MG63 (cell line): ENCODE data around the gene ITGB3. TPM values are rescaled to one million over a fixed set of nuclear protein-coding genes. Genes with fewer than 3 reads are reported as not detected.
"Not testable (repeated sequence)": the region's sequence is repeated elsewhere in the genome, so short reads cannot be mapped to it uniquely, and the experiment has no call there.

Source experiments
- DNase-seq: peaks from one replicate; pipeline ENCODE4 v3.0.0-alpha.2; 2020
- H3K27me3 ChIP-seq: fragments of 250-450 bp; sonication (Bioruptor Pico); 2 replicates; pipeline ENCODE4 v1.5.1; 2020; ENCODE audit warnings: mild to moderate bottlenecking, moderate library complexity
- H3K36me3 ChIP-seq: fragments of 250-450 bp; sonication (Bioruptor Pico); 2 replicates; pipeline ENCODE4 v1.5.1; 2020; ENCODE audit warnings: mild to moderate bottlenecking, moderate library complexity
- H3K4me3 ChIP-seq: fragments of 250-450 bp; sonication (Bioruptor Pico); 2 replicates; pipeline ENCODE4 v1.5.1; 2020; ENCODE audit warnings: mild to moderate bottlenecking, moderate library complexity
- H3K9me3 ChIP-seq: fragments of 250-450 bp; sonication (Bioruptor Pico); 2 replicates; pipeline ENCODE4 v1.5.1; 2020; ENCODE audit warnings: mild to moderate bottlenecking, moderate library complexity
- total RNA-seq: library from RNA; depleted of rRNA; stranded (reverse); fragments of >200 nt; shearing (Covaris generic); gene quantifications from 2 replicates; pipeline ENCODE4 v1.2.3, GENCODE V29; 2014; ENCODE audit warnings: low replicate concordance; rRNA removed

Gene ITGB3
- 12.1 and 13.6 TPM in 2 replicates for total RNA-seq

DNA sequence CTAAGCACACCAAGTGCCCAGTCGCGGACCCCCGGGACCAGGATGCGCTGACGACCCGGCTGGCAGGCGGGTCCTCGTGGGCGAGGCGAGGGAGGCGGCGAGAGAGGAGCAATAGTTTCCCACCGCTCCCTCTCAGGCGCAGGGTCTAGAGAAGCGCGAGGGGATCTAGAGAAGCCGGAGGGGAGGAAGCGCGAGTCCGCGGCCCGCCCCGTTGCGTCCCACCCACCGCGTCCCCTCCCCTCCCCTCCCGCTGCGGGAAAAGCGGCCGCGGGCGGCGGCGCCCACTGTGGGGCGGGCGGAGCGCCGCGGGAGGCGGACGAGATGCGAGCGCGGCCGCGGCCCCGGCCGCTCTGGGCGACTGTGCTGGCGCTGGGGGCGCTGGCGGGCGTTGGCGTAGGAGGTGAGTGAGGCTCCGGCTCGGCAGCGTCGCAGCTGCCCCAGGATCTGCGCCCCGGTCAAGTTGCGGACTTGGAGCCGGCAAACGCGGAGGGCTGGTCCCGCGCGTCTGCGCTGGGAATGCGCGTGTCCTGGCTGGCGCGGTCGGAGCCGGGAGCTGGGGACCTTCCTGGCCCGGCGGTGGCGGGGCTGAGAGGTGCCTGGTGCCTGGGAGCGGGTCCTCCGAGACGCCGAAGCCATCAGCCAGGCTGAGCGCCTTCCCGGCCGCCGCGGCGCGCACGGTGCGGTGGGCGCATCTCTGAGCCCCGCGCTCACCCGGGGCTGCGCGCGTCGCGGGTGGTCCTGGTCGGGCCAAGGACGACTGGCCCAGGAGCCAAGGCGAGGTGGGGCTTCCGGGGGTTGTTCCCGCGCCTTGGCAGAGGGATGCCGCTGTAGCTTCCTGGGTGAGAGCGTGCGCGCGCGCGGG is at the start of gene ITGB3:
TSS of gene ITGB3 (plus strand) at position 287 of the 862 bp plus-strand sequence. CDS start at position 322, 35 bp downstream.
- H3K9me3 ChIP-seq: no peaks in the 10 kb centered on the region
- no peaks in the 10 kb centered on the region for H3K27me3 ChIP-seq
- peaks cover 7% of the 10 kb centered on the region; the same call in 1 of the 2 replicates for H3K36me3 ChIP-seq
- peak; percentile 87 for DNase-seq
- peak within 1 kb of the TSS; percentile 79 for H3K4me3 ChIP-seq

DNA sequence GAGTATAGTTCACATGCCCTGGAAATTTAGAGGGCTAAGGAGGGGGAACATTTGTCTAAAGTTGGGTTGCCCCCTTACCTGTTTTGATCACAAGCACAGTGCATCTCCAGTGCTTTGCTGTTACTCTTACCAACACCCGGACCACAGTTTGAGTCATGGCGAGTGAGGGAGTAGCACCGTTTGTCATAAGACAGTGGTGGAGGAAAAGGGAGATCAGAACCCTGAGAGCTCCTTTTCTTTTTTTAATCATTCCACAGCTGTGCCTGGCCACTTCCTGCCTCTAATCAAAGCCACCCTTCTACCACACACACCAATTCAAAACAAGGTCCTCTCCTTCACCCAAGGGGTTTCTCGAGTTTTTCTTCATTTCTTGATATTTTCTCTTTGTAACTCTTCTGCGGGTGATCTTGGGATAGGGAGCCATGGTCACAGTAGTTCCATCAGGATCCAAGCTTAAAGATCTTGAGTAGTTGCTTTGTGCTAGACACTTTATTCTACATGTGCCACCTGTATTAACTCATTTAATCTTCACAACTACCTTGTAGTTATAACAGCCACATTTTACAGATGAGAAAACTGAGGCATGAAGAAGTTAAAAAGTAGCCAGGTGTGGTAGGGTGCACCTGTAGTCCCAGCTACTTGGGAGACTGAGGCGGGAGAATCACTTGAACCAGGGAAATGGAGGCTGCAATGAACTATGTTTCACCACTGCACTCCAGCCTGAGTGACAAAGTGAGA is 49.5 kb upstream of the ITGB3 start:
- Histone ChIP-seq H3K36me3 (no peaks in the 10 kb centered on the region), H3K4me3 (no peak overlapping the region), H3K9me3 (no peaks in the 10 kb centered on the region), H3K27me3 (no peaks in the 10 kb centered on the region)
- no peak for DNase-seq

DNA sequence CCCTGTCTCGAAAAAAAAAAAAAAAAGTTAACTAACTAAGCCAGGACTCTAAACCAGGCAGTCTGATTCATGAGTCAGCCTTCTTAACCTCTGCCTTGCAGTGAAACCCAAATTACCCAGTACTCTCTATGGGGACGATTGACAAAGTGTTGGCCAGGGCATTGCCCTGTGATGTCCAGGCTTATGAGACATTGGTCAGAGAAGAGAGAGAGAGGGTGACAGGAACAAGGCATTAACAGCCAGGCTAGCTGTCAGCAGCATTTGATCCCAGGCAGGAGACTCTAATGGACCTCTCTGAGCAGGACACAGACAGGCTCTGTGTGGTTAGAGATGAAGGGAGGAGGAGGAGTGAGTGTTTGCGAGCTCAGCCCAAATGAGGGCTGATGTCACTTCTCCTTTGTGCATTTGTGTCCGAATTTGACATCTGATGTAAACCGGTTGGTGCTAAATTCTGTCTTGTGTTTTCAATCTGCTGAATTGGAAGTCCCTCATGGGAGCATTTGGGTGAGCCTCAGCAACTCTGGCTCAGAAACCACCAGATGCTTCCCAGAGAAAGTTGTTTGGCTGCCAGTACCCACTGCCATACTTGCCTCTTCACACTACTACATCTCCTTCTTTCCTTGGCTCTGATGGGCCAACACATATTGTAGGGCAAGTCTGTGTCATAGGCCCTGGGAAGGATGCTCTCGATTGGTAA is 48.8 kb upstream of the ITGB3 start:
- Histone ChIP-seq H3K4me3 (no peak overlapping the region), H3K9me3 (no peaks in the 10 kb centered on the region), H3K36me3 (no peaks in the 10 kb centered on the region), H3K27me3 (no peaks in the 10 kb centered on the region)
- peak; percentile 25 for DNase-seq

DNA sequence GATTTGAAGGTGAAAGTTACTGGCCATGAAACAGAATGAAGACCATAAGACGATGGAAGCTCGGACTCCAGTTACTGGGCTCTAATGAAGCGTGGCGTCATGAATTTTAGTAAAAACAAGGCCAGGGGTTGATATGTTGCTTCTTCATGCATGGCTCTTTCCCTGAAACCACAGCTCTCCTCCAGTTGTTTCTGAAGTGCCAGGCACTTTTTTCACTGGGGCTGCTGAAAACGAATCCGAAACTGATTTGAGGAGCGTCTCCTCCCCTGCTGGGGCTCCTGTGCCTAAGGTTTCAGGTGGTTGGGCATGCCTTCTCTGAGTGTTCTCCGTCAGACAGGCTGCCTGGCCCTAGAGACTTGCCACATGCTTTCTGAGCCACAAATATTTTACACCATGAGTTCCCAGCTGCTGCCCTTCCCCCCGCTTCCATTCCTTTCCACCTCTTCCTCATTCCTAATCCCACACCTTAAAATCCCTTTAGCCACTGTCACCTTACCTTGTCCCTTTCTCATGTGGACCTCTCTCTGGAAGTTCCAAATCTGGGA is 48.1 kb upstream of the ITGB3 start:
- Histone ChIP-seq H3K27me3 (no peaks in the 10 kb centered on the region), H3K36me3 (no peaks in the 10 kb centered on the region), H3K9me3 (no peaks in the 10 kb centered on the region), H3K4me3 (no peak overlapping the region)
- peak; percentile 40 for DNase-seq

DNA sequence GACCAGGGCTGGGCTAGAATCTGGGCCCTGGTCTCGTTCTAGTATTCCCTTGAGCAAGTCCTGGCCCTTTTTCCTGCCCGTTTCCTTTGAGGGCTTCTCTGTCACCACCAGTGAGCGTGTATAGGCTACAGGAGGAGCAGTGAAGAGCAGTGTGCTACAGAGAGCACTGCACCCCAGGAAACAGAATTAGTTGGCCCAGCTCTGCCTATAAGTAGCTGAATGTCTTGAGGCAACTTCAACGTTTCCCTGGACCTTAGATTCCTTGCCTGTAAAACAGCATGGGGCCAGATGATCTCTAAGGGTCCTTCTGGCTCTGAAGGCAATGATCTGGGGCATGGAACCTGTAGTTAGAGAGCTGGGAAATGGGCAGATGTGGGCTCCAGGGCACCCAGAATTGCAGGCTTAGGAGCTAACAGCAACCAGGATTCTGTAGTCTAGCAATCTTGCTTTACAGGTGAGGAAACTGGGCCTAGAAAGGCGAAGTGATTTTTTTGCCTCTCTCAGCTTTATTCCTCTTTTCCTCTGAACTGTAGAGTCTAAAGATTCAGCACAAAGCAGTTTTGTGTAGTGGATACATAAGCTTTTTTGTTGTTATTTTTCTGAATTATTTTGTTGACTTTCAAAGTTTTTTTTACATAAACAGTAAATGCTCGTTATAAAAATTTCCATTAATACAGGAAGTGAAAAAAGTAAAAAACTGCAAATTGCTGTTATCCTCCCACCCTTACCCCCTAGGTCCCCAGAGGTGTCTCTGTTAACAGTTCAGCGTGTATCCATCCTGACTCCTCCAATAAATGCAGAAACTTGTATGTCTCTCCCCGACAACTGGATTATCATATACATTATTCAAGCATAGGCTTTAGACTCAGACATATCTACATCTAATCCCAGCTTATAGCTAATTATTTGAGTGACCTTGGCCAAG is 46.2 kb upstream of the ITGB3 start:
- no peaks in the 10 kb centered on the region for H3K36me3 ChIP-seq
- H3K27me3 ChIP-seq: no peaks in the 10 kb centered on the region
- no peak overlapping the region for H3K4me3 ChIP-seq
- H3K9me3 ChIP-seq: no peaks in the 10 kb centered on the region
- no peak for DNase-seq

DNA sequence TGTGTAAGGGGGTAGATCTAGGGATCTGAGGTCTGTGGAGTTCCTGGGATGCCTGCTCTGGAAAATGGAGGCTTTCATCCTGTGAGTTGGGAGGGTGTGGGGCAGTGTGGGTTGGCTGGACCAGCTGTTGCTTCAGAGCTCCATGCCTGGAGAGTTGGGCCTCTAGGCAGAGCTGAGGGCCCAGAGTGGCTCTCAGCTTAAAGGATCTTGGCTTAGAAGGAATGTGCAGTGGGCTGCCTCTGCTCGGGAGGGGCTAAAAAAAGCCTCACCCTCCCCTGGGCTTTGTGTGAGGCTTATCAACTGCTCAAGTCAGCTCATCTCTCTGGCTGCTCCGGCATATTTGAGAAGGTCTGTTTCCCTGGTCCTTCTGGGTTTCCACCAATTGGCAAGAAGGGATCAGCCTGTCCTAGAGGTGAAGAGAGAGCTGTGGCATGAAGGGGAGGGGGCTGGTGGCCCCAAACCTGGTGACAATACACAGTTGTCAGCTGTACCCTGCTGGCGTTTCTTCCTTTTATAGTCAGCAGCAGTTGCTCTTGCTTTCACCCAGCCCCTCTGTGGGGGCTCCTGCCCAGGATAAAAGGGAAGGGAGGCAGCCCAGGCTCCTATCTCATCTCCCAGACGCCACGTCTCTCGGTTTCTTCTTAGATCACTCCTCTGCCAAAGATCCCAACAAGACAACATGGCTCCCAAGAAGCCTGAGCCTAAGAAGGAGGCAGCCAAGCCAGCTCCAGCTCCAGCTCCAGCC is 44.7 kb upstream of the ITGB3 start, which contains the start of gene MYL4:
TSS of gene MYL4 (plus strand) at position 605 of the 745 bp plus-strand sequence. CDS start at position 680, 75 bp downstream.
- no peak within 1 kb of the TSS for H3K4me3 ChIP-seq
- DNase-seq: no peak
- no peaks in the 10 kb centered on the region for H3K9me3 ChIP-seq
- no peaks in the 10 kb centered on the region for H3K27me3 ChIP-seq
- H3K36me3 ChIP-seq: no peaks in the 10 kb centered on the region

DNA sequence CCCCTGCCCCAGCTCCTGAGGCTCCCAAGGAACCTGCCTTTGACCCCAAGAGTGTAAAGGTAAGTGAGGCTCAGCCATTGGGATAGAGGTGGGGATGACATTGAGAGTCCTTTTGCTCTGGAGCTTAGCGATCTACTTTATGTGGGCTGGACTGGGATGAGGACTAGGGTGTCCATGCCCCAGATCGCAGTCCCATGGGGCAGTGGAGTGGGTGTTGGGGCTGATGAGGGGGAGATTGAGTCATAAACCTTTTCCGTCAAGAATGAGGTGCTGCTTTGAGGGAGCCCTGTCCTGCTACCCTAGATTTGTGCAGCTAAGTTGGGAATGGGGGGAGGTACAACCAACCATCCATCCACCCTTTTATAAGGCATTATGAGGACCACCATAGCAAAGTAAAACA is 44.1 kb upstream of the ITGB3 start:
- no peaks in the 10 kb centered on the region for H3K27me3 ChIP-seq
- DNase-seq: no peak
- no peaks in the 10 kb centered on the region for H3K36me3 ChIP-seq
- no peaks in the 10 kb centered on the region for H3K9me3 ChIP-seq
- no peak overlapping the region for H3K4me3 ChIP-seq

DNA sequence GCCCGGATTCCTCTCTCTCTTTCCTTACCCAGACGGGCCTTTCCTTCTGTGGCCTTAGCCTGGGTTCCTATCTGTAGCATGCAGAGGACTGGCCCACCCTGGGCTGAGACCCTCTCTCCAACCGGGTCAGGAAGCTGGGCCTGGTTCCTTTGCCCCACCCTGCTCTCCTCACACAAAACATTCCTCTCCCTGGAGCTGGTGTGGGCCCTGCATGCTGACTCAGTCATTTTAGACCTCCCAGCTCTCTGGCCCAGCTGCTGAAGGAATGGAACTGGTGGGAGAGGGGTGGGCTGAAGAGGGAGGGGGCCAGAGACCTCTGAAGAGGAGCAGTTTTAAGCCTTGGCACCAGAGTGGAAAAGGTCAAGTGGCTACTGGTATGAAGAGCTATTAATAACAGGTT is 43.5 kb upstream of the ITGB3 start:
- Histone ChIP-seq H3K36me3 (no peaks in the 10 kb centered on the region), H3K4me3 (no peak overlapping the region), H3K9me3 (no peaks in the 10 kb centered on the region), H3K27me3 (no peaks in the 10 kb centered on the region)
- no peak for DNase-seq

DNA sequence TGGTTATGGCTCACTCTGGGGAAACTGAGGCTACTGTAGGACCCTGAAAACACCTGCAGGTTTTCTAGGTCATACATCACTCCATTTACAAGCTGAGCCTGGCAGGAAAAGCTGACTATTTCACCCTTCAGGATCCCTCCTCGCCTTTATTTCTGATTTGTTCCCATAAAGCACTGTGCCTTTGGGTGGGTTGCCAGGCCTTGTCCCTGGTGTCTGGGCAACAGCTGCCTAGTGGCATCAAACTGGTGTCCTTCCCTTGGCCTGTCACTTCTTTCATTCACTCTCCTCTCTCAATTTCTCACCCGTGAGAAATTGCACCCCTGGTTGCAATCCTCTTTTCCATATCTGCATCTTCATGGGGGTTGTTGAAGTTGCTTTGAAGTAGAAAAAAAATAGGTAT is 42.8 kb upstream of the ITGB3 start:
- H3K4me3 ChIP-seq: no peak overlapping the region
- no peaks in the 10 kb centered on the region for H3K36me3 ChIP-seq
- H3K27me3 ChIP-seq: no peaks in the 10 kb centered on the region
- DNase-seq: no peak
- no peaks in the 10 kb centered on the region for H3K9me3 ChIP-seq

DNA sequence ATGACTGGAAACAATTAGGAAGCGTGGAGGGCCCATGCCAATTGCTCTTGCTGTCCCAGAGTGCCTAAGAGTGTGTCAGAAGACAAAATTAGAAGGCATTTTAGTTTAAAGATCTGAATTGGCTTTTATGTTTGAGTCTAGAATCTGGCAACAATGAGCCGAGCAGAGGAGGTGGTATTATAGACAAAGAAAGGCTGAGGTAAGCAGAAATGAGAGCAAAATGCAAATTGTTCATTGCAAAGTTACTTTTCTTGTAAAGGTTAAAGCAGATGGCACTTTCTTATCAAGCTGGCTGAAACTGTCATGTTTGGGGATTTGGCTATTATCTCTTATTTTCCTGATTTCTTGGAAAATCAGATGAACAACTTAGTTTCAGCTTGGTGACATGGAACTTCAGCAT is 41.2 kb upstream of the ITGB3 start:
- no peaks in the 10 kb centered on the region for H3K9me3 ChIP-seq
- H3K27me3 ChIP-seq: no peaks in the 10 kb centered on the region
- no peak for DNase-seq
- H3K36me3 ChIP-seq: no peaks in the 10 kb centered on the region
- H3K4me3 ChIP-seq: no peak overlapping the region

DNA sequence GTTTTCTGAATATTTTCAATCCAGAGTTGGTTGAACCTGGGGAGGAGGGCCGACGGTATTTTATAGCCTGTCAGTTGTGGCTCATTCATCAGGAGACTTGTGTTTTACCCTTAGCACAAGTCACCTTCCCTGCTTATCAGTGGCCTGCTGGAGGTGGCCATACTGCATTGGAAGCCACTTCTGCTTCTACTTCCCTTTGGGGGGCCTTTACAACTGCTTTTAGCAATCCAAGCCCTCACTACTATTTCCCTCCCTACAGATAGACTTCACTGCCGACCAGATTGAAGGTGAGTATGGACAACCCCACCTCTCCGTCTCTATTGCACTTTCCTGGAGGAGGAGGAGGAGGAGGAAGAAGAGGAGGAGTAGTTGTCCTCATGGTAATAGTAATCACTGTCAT is 40.1 kb upstream of the ITGB3 start:
- Histone ChIP-seq H3K9me3 (no peaks in the 10 kb centered on the region), H3K36me3 (no peaks in the 10 kb centered on the region), H3K27me3 (no peaks in the 10 kb centered on the region), H3K4me3 (no peak overlapping the region)
- no peak for DNase-seq

DNA sequence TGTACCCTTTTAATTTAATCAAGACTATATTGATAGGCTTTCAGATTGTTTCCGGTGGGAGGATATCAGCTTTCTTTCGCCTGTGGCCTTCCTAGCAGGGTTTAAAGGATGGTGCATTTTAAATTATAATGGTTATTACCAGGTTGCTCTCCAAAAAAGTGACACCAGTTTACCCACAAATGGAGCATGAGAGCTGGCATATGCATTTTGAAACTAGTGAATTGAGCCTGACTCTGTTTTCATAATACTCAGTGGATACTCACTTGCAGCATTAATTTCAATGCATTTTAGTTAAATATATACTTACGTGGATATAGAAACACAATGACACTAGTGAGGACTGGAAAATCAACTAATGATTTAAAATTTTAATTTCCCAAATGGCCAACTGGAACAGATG is 38.7 kb upstream of the ITGB3 start:
- Histone ChIP-seq H3K4me3 (no peak overlapping the region), H3K9me3 (no peaks in the 10 kb centered on the region), H3K27me3 (no peaks in the 10 kb centered on the region), H3K36me3 (no peaks in the 10 kb centered on the region)
- DNase-seq: no peak

DNA sequence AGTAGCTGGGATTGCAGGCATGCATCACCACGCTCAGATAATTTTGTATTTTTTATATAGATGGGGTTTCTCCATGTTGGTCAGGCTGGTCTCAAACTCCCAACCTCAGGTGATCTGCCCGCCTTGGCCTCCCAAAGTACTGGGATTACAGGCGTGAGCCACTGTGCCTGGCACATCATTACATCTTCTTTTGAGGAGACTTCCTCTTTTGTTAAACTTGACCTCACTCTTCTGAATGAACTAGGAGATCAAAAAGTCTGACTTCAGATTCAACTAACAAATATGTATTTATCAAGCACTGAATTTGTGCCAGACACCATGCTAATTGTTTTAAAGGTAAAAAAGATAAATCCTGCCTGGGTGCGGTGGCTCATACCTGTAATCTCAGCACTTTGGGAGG is 36.8 kb upstream of the ITGB3 start:
- not testable (repeated sequence) for H3K4me3 ChIP-seq, H3K9me3 ChIP-seq, DNase-seq, H3K27me3 ChIP-seq, H3K36me3 ChIP-seq

DNA sequence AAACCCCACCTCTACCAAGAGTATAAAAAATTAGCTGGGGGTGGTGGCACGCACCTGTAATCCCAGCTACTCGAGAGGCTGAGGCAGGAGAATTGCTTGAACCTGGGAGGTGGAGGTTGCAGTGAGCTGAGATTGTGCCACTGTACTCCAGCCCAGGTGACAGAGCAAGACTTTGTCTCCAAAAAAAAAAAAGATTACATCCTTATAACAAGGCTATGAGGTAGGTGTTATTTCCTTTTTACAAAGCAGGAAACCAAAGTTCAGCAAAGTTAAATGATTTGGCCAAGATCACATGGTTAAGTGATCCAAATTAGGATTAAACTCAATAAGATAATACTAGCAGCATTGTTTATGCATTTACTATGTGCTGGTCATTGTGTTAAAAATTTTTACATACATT is 36.3 kb upstream of the ITGB3 start:
- not testable (repeated sequence) for DNase-seq, H3K4me3 ChIP-seq, H3K36me3 ChIP-seq, H3K27me3 ChIP-seq, H3K9me3 ChIP-seq

DNA sequence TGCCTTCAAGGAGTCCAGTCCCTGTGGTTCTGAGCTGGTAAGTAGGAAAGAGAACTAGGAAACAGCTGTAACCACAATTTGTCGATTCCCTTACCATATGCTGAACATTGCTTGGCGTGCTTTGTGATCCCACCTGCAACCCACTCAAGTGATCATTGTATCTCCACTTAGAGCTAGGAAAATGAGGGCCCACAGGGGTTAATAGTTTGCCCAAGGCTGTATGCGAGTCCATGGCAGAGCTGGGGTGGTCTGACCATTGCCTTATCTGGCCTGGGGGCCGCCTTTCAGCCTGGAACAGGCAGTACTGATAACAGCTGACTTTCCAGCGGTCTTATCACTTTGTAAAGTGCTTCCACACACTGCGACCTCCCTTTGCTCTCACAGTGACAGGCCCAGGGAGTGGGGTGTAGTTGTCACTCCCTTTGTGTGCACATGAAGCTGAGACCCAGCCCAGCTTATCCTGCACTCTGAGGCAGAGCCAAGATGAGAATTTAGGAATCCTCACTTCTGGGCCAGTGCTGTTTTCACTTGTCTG is 34.7 kb upstream of the ITGB3 start:
- no peak for DNase-seq
- Histone ChIP-seq H3K27me3 (no peaks in the 10 kb centered on the region), H3K36me3 (no peaks in the 10 kb centered on the region), H3K4me3 (no peak overlapping the region), H3K9me3 (peaks cover 2% of the 10 kb centered on the region; the same call in 1 of the 2 replicates)
